Endothelial cell of umbilical vein (primary cell): ENCODE data around the gene BACH2.

Experiments used
- CTCF ChIP-seq, 2 donors: IDR thresholded peaks; 1 replicate in 1 of 2; 2 replicates in 1 of 2; pipeline ENCODE4 v1.5.1; 2011; ENCODE audit warnings: low read length in 2 of 2, mild to moderate bottlenecking in 2 of 2, moderate library complexity in 2 of 2, control low read depth in 1 of 2, inconsistent platforms in 1 of 2, low read depth in 1 of 2; ENCODE audit not compliant: insufficient read depth in 1 of 2; ENCODE audit errors: extremely low read depth in 1 of 2
- EZH2 ChIP-seq: IDR thresholded peaks from 2 replicates; pipeline ENCODE4 v1.6.1; 2012; ENCODE audit warnings: borderline replicate concordance, low read depth, mild to moderate bottlenecking, moderate library complexity, low read length, inconsistent platforms; ENCODE audit not compliant: severe bottlenecking
- POLR2A ChIP-seq: IDR thresholded peaks from 2 replicates; pipeline ENCODE4 v1.6.1; 2012; ENCODE audit warnings: low read depth, mild to moderate bottlenecking, control low read depth, low read length
- POLR2AphosphoS5 ChIP-seq: IDR thresholded peaks from 2 replicates; pipeline ENCODE4 v1.6.1; 2012; ENCODE audit warnings: low read depth, mild to moderate bottlenecking, control low read depth, low read length, moderate library complexity; ENCODE audit not compliant: insufficient read depth

DNA sequence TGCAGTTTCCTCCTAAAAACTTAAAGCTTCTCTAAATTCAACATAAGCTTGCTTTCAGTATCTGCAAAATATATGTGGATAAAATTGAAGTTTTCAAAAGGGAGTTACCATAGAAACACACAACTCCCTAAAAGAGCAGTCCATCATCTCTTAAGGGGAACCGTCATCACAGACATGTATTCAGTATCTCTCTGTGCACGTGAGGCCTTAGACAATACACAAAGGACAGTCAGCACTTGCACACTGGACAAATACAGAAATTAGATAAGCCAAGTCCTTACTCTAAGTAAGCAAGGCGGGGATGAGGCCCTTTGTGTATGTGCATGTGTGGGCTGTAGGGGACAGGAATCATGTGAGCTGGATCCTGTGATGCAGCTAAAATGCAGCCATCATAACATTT lies 136.6 kb downstream of the BACH2 start:
- TF ChIP-seq POLR2AphosphoS5 (no peak), CTCF (IDR thresholded peaks at IDR 0.05; ENCODE audit: extremely low read depth in 1 of 2, insufficient read depth in 1 of 2, low read depth in 1 of 2, low read length in 2 of 2) (no peak), EZH2 (no peak), POLR2A (no peak)
